ENCODE measurements around the gene OR2C1. TPM values are rescaled to one million over a fixed set of nuclear protein-coding genes. Genes with fewer than 3 reads are reported as not detected.

Gene OR2C1
- 0.22 TPM for total RNA-seq
- long read RNA-seq = 0 reads

DNA sequence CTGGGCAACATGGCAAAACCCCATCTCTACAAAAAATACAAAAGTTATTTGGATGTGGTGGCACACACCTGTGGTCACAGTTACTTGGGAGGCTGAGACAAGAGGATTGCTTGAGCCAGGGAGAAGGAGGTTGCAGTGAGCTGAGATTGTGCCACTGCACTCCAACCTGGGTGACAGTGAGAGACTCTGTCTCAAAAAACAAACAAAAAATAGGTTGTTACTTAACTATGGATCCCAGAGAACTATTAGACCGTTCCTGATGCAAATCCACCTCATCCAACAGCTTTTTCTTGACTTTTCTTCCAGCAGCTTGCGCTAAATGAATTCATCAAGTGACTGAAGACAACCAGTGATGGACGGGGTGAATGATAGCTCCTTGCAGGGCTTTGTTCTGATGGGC lies at the start of gene OR2C1:
Gene OR2C1, plus strand, starts transcription at position 301 of the 400 bp plus-strand sequence. Its CDS starts 52 bp downstream, at position 353.
- H3K4me3 ChIP-seq = no peak within 1 kb of the TSS
- intact Hi-C loops (cut with micrococcal nuclease) = no loop called here
- H3K27ac ChIP-seq (replicated peaks) = no peak within 1 kb of the TSS
- H3K9me3 ChIP-seq (replicated peaks) = no peaks in the 10 kb centered on the region
- H3K36me3 ChIP-seq = no peaks in the 10 kb centered on the region
- no peaks in the 10 kb centered on the region for H3K4me1 ChIP-seq
- no peaks in the 10 kb centered on the region for H3K27me3 ChIP-seq (ENCODE audit: low read depth)
- no peak for DNase-seq
- TF ChIP-seq, protein P1, sequence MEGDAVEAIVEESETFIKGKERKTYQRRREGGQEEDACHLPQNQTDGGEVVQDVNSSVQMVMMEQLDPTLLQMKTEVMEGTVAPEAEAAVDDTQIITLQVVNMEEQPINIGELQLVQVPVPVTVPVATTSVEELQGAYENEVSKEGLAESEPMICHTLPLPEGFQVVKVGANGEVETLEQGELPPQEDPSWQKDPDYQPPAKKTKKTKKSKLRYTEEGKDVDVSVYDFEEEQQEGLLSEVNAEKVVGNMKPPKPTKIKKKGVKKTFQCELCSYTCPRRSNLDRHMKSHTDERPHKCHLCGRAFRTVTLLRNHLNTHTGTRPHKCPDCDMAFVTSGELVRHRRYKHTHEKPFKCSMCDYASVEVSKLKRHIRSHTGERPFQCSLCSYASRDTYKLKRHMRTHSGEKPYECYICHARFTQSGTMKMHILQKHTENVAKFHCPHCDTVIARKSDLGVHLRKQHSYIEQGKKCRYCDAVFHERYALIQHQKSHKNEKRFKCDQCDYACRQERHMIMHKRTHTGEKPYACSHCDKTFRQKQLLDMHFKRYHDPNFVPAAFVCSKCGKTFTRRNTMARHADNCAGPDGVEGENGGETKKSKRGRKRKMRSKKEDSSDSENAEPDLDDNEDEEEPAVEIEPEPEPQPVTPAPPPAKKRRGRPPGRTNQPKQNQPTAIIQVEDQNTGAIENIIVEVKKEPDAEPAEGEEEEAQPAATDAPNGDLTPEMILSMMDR (IDR thresholded peaks at IDR 0.05; ENCODE audit: borderline replicate concordance) = no peak

DNA sequence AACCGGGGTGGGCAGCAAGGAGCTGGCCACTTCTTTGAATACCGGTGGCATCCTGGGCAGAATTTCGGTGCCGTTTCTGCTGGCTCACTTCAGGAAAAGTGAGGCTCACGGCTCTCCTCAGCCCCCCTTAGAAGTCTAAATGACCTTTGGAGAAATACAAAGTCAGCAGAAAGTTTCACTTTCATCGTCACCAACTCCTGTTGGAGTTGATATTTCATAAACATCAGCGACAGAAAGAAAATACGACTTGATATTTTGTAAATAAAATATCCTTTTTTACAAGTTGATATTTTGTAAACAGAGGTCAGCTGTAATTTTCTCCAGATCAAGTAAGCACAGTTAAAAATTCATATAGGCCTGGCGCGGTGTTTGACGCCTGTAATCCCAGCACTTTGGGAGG lies 49.6 kb upstream of the OR2C1 start:
- peaks cover 86% of the 10 kb centered on the region for H3K9me3 ChIP-seq (replicated peaks)
- TF ChIP-seq, protein P1 (IDR thresholded peaks at IDR 0.05; ENCODE audit: borderline replicate concordance) = no peak
- peak overlapping the region; percentile 98 for H3K27ac ChIP-seq (replicated peaks)
- DNase-seq = no peak
- H3K4me1 ChIP-seq = peaks cover 45% of the 10 kb centered on the region
- intact Hi-C loops (cut with micrococcal nuclease) = no loop called here
- H3K36me3 ChIP-seq = peaks cover 66% of the 10 kb centered on the region
- H3K27me3 ChIP-seq (ENCODE audit: low read depth) = no peaks in the 10 kb centered on the region
- H3K4me3 ChIP-seq = peak overlapping the region; percentile 95

DNA sequence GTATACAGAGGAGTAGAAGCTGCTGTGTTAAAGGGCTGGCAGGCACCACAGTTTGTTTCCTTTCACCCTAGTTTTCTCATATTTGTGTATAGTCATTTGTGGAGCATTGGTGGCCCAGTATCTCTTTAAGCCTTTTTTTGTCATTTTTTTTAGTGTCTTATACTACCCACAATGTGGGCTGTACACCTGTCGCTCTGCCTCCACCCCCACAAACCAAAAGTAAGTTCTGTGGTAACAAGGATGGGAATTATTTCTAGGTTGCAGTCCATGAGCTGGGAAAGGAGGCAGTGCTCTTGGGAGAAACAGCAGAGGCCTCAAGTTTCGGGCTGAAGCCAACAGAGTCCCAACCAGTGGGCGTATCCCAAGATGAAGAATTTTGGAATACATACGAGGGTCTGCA lies 44.2 kb upstream of the OR2C1 start:
- Histone ChIP-seq H3K4me3 (no peak overlapping the region), H3K9me3 (replicated peaks) (peaks cover 100% of the 10 kb centered on the region)
- intact Hi-C loops (cut with micrococcal nuclease) = no loop called here

DNA sequence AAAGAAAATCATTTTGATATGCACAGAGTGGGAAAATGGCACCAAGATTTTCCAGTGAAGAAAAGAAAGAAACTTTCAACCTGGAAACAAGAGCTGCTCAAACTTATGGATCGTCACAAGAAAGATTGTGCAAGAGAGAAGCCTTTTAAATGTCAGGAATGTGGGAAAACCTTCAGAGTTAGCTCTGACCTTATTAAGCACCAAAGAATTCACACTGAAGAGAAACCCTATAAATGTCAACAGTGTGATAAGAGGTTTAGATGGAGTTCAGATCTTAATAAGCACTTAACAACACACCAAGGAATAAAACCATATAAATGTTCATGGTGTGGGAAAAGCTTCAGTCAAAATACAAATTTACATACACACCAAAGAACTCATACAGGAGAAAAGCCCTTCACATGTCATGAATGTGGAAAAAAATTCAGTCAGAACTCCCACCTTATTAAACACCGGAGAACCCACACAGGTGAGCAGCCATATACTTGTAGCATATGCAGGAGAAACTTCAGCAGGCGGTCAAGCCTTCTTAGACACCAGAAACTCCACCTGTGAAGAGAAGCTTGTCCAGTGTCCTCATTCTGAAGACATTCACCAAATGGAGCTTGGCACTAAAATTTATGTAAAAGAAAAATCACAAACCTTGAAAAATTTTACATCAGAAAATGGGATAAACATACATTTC lies 38.2 kb upstream of the OR2C1 start:
- Histone ChIP-seq H3K4me1 (no peaks in the 10 kb centered on the region), H3K4me3 (no peak overlapping the region), H3K27me3 (ENCODE audit: low read depth) (no peaks in the 10 kb centered on the region), H3K9me3 (replicated peaks) (peaks cover 100% of the 10 kb centered on the region), H3K27ac (replicated peaks) (no peak overlapping the region), H3K36me3 (peaks cover 85% of the 10 kb centered on the region)
- no peak for DNase-seq
- TF ChIP-seq, protein P1 (IDR thresholded peaks at IDR 0.05; ENCODE audit: borderline replicate concordance) = no peak
- intact Hi-C loops (cut with micrococcal nuclease) = no loop called here

More for the DNA sequence above, 44.2 kb upstream of the OR2C1 start:
- TF ChIP-seq, protein P1 (IDR thresholded peaks at IDR 0.05; ENCODE audit: borderline replicate concordance) = no peak
- no peak for DNase-seq
- Histone ChIP-seq H3K4me1 (peaks cover 15% of the 10 kb centered on the region), H3K27ac (replicated peaks) (no peak overlapping the region), H3K36me3 (peaks cover 99% of the 10 kb centered on the region), H3K27me3 (ENCODE audit: low read depth) (no peaks in the 10 kb centered on the region)

DNA sequence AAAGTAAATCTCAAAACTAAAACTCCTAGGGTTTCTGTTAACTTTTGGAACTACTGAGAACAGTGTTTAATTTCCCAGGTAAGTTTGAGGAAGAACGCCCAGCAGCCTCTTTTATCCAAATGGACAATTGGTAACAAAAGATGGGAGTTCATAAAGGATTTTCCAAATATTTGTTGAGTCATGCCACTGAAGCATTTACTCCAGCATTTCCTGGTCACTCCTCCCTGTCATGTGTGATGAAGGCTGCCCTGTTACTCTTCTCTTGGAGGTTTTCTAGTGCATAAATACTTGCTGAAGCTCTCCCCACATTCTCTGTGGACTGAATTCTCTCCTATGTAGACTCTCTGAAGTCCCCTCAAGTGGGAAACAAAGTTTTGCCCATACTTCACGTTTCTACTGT lies 33.9 kb upstream of the OR2C1 start:
- Histone ChIP-seq H3K9me3 (replicated peaks) (peaks cover 97% of the 10 kb centered on the region), H3K27ac (replicated peaks) (no peak overlapping the region)
- TF ChIP-seq, protein P1 (IDR thresholded peaks at IDR 0.05; ENCODE audit: borderline replicate concordance) = no peak

More for the DNA sequence above, 33.9 kb upstream of the OR2C1 start:
- peaks cover 42% of the 10 kb centered on the region for H3K36me3 ChIP-seq
- intact Hi-C loops (cut with micrococcal nuclease) = no loop called here
- no peak overlapping the region for H3K4me3 ChIP-seq
- no peak for DNase-seq
- H3K27me3 ChIP-seq (ENCODE audit: low read depth) = no peaks in the 10 kb centered on the region
- H3K4me1 ChIP-seq = no peaks in the 10 kb centered on the region

All from left ventricle myocardium inferior (tissue), 1 donor.